HEK293 (cell line): ENCODE data around the gene TMIE.

Experiments used
- CTCF ChIA-PET: fragments of 350-600 bp; formaldehyde crosslinking; extraction: SDS; loops from one replicate; lab custom pipeline; 2021; ENCODE audit warnings: antibody characterized with exemption; lab: Yijun Ruan, JAX
- POLR2A ChIA-PET: fragments of 300-600 bp; formaldehyde crosslinking; extraction: SDS; loops from one replicate; lab custom pipeline; 2020; ENCODE audit warnings: antibody characterized with exemption, inconsistent platforms; lab: Yijun Ruan, JAX
- H3K27ac ChIP-seq: fragments of 200-500 bp; sonication (Bioruptor generic); 2 replicates; pipeline ENCODE4 v1.5.1; 2014; ENCODE audit warnings: low read depth, low read length, control low read depth, inconsistent platforms; ENCODE audit errors: extremely low read depth
- H3K36me3 ChIP-seq, 2 experiments: fragments of 200-500 bp in 1 of 2; sonication (Bioruptor generic) in 1 of 2; 1 replicate in 1 of 2; 2 replicates in 1 of 2; pipeline ENCODE4 v1.5.1; 2014 to 2017; ENCODE audit warnings: inconsistent platforms in 2 of 2, low read length in 2 of 2; ENCODE audit not compliant: control insufficient read depth in 2 of 2, insufficient read depth in 1 of 2
- H3K4me1 ChIP-seq: fragments of 200-500 bp; sonication (Bioruptor generic); 2 replicates; pipeline ENCODE4 v1.5.1; 2014; ENCODE audit warnings: mild to moderate bottlenecking, low read length, inconsistent platforms; ENCODE audit not compliant: control insufficient read depth, insufficient read depth
- H3K4me3 ChIP-seq: 2 replicates; pipeline ENCODE4 v1.5.1; 2011; ENCODE audit warnings: low read depth, mild to moderate bottlenecking, control low read depth, low read length, moderate library complexity
- H3K9me3 ChIP-seq: fragments of 200-500 bp; sonication (Bioruptor generic); 2 replicates; pipeline ENCODE4 v1.5.1; 2014; ENCODE audit warnings: low read depth, low read length, inconsistent platforms; ENCODE audit not compliant: control insufficient read depth, insufficient read depth
- CTCF ChIP-seq: fragments of 450-650 bp; formaldehyde crosslinking; IDR thresholded peaks from 2 replicates; pipeline ENCODE4 v1.5.1; 2016; ENCODE audit warnings: missing biosample characterization, missing genetic modification characterization
- IKZF3 ChIP-seq: fragments of 450-650 bp; IDR thresholded peaks from 2 replicates; pipeline ENCODE4 v1.5.0; 2018; ENCODE audit warnings: missing biosample characterization, mild to moderate bottlenecking, missing genetic modification characterization, moderate library complexity
- KLF9 ChIP-seq: fragments of 450-650 bp; formaldehyde crosslinking; IDR thresholded peaks from 2 replicates; pipeline ENCODE4 v1.5.1; 2016; ENCODE audit warnings: missing biosample characterization, missing genetic modification characterization, low read depth
- REST ChIP-seq: fragments of 450-650 bp; formaldehyde crosslinking; IDR thresholded peaks from 2 replicates; pipeline ENCODE4 v1.5.1; 2016; ENCODE audit warnings: missing biosample characterization, missing genetic modification characterization
- ZBTB44 ChIP-seq: fragments of 450-650 bp; IDR thresholded peaks from 2 replicates; pipeline ENCODE4 v1.5.1; 2018; ENCODE audit warnings: missing biosample characterization, mild to moderate bottlenecking, missing genetic modification characterization
- ZBTB48 ChIP-seq: fragments of 450-650 bp; formaldehyde crosslinking; IDR thresholded peaks from 2 replicates; pipeline ENCODE4 v1.5.1; 2016; ENCODE audit warnings: missing biosample characterization, missing genetic modification characterization
- ZFP3 ChIP-seq: fragments of 450-650 bp; formaldehyde crosslinking; IDR thresholded peaks from 2 replicates; pipeline ENCODE4 v1.5.1; 2016; ENCODE audit warnings: low read depth, missing biosample characterization, missing genetic modification characterization
- ZFP69B ChIP-seq: fragments of 450-650 bp; formaldehyde crosslinking; IDR thresholded peaks from 2 replicates; pipeline ENCODE4 v1.5.1; 2016; ENCODE audit warnings: missing biosample characterization, missing genetic modification characterization
- ZNF112 ChIP-seq: fragments of 450-650 bp; formaldehyde crosslinking; IDR thresholded peaks from 2 replicates; pipeline ENCODE4 v1.5.0; 2017; ENCODE audit warnings: missing biosample characterization, missing genetic modification characterization
- ZNF132 ChIP-seq: fragments of 450-650 bp; formaldehyde crosslinking; IDR thresholded peaks from 2 replicates; pipeline ENCODE4 v1.5.1; 2017; ENCODE audit warnings: missing biosample characterization, missing genetic modification characterization, borderline replicate concordance
- ZNF155 ChIP-seq: fragments of 450-650 bp; formaldehyde crosslinking; IDR thresholded peaks from 2 replicates; pipeline ENCODE4 v1.5.1; 2016; ENCODE audit warnings: missing biosample characterization, missing genetic modification characterization
- ZNF169 ChIP-seq: fragments of 450-650 bp; formaldehyde crosslinking; IDR thresholded peaks from 2 replicates; pipeline ENCODE4 v1.5.1; 2016; ENCODE audit warnings: missing biosample characterization, missing genetic modification characterization
- ZNF394 ChIP-seq: fragments of 450-650 bp; formaldehyde crosslinking; IDR thresholded peaks from 2 replicates; pipeline ENCODE4 v1.5.1; 2016; ENCODE audit warnings: missing biosample characterization, missing genetic modification characterization, mild to moderate bottlenecking, moderate library complexity, borderline replicate concordance
- ZNF473 ChIP-seq: fragments of 450-650 bp; formaldehyde crosslinking; IDR thresholded peaks from 2 replicates; pipeline ENCODE4 v1.5.1; 2017; ENCODE audit warnings: missing biosample characterization, missing genetic modification characterization
- ZNF514 ChIP-seq: fragments of 450-650 bp; formaldehyde crosslinking; IDR thresholded peaks from 2 replicates; pipeline ENCODE4 v1.5.1; 2016; ENCODE audit warnings: missing biosample characterization, missing genetic modification characterization
- ZNF626 ChIP-seq: fragments of 450-650 bp; sonication (Bioruptor Pico); formaldehyde crosslinking; IDR thresholded peaks from 2 replicates; pipeline ENCODE4 v1.5.1; 2018; ENCODE audit warnings: missing biosample characterization, missing genetic modification characterization, inconsistent platforms
- ZNF629 ChIP-seq: fragments of 450-650 bp; formaldehyde crosslinking; IDR thresholded peaks from 2 replicates; pipeline ENCODE4 v1.5.1; 2017; ENCODE audit warnings: missing biosample characterization, missing genetic modification characterization
- ZNF654 ChIP-seq: fragments of 450-650 bp; formaldehyde crosslinking; IDR thresholded peaks from 2 replicates; pipeline ENCODE4 v1.5.1; 2016; ENCODE audit warnings: low read depth, missing biosample characterization, missing genetic modification characterization
- ZNF701 ChIP-seq: fragments of 450-650 bp; formaldehyde crosslinking; IDR thresholded peaks from 2 replicates; pipeline ENCODE4 v1.5.1; 2016; ENCODE audit warnings: missing biosample characterization, missing genetic modification characterization
- ZNF747 ChIP-seq: fragments of 450-650 bp; formaldehyde crosslinking; IDR thresholded peaks from 2 replicates; pipeline ENCODE4 v1.5.1; 2016; ENCODE audit warnings: missing biosample characterization, missing genetic modification characterization
- TF ChIP-seq, protein P1 (sequence below): fragments of 450-650 bp; formaldehyde crosslinking; IDR thresholded peaks from 2 replicates; pipeline ENCODE4 v1.5.1; 2017; ENCODE audit warnings: missing biosample characterization, missing genetic modification characterization

Gene TMIE

DNA sequence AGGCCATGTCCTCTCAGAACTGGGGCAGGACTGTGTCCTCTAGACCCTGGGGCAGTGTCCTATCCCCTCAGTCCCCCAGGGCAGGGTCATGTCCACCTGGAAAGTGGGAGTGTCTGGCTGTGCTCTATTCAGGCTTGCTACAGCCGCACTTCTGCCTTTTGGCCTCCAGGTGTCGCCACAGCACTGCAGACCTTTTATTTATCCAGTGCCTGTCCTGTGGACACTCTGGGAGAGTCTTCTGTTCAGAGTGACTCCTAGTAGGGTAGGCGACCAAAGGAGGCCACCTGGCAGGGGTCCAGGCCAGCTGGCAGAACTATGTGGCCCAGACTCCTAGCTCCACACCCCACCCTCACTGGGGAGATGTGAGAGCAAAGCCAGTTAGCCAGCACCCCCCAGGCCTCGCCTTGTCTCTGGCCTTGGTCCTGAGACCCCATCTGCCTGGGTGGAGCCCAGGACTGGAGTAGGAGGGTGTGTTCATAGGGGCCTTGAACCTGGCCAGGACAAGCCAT is 3.9 kb downstream of the TMIE start:
- H3K4me1 ChIP-seq: no peaks in the 10 kb centered on the region
- POLR2A ChIA-PET: no interaction called here
- no peaks in the 10 kb centered on the region for H3K36me3 ChIP-seq
- no peak overlapping the region for H3K27ac ChIP-seq
- H3K4me3 ChIP-seq: no peak overlapping the region
- CTCF ChIA-PET: interaction anchor here (0.6 to 2.5 kb wide), 7 partner anchors 15 to 522 kb away, joined by 3 to 8 read pairs (median 3); no protein-coding TSS in a partner anchor
- H3K9me3 ChIP-seq: no peaks in the 10 kb centered on the region
- TF ChIP-seq ZFP3: no peak
- no peak for TF ChIP-seq ZFP69B (tag by site-specific recombination)
- no peak for TF ChIP-seq ZNF132 (tag by site-specific recombination)
- TF ChIP-seq ZNF747 (tag by site-specific recombination): no peak
- peak; percentile 66 for TF ChIP-seq CTCF
- no peak for TF ChIP-seq ZNF155 (tag by site-specific recombination)
- TF ChIP-seq REST (tag by site-specific recombination): peak; percentile 98
- no peak for TF ChIP-seq ZNF514
- TF ChIP-seq ZNF473 (tag by site-specific recombination): no peak
- TF ChIP-seq ZNF112: no peak
- TF ChIP-seq IKZF3: no peak
- peak; percentile 81 for TF ChIP-seq ZNF654
- no peak for TF ChIP-seq ZNF394 (tag by site-specific recombination)
- peak; percentile 45; the same call in 1 of the 2 replicates for TF ChIP-seq KLF9 (tag by site-specific recombination)
- TF ChIP-seq ZNF169 (tag by site-specific recombination): no peak
- no peak for TF ChIP-seq ZNF629 (tag by site-specific recombination)
- no peak for TF ChIP-seq ZNF701 (tag by site-specific recombination)
- no peak for TF ChIP-seq ZNF626 (tag by site-specific recombination)
- no peak for TF ChIP-seq ZBTB48
- TF ChIP-seq, protein P1, sequence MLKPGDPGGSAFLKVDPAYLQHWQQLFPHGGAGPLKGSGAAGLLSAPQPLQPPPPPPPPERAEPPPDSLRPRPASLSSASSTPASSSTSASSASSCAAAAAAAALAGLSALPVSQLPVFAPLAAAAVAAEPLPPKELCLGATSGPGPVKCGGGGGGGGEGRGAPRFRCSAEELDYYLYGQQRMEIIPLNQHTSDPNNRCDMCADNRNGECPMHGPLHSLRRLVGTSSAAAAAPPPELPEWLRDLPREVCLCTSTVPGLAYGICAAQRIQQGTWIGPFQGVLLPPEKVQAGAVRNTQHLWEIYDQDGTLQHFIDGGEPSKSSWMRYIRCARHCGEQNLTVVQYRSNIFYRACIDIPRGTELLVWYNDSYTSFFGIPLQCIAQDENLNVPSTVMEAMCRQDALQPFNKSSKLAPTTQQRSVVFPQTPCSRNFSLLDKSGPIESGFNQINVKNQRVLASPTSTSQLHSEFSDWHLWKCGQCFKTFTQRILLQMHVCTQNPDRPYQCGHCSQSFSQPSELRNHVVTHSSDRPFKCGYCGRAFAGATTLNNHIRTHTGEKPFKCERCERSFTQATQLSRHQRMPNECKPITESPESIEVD (tag by site-specific recombination): no peak
- no peak for TF ChIP-seq ZBTB44 (tag by site-specific recombination)
